CD4-positive, alpha-beta T cell treated with Interleukin-17A for 1 hour (primary cell): ENCODE results near the gene FAM89B.

Experiments used
- DNase-seq: peaks from one replicate; pipeline ENCODE4 v3.0.0-alpha.2; 2020

FAM89B gene

GRCh38 chr11:65539744-65540289 is 32.5 kb upstream of the FAM89B start:
- no peak for DNase-seq

GRCh38 chr11:65540290-65541092 is 31.8 kb upstream of the FAM89B start:
- DNase-seq: peak; percentile 91

- no peak for DNase-seq
Observed at GRCh38 chr11:65541093-65541982, 31.0 kb upstream of the FAM89B start.

- no peak for DNase-seq
Observed at GRCh38 chr11:65542738-65543390, 29.5 kb upstream of the FAM89B start.

GRCh38 chr11:65545853-65546216 is 26.5 kb upstream of the FAM89B start:
- DNase-seq: no peak

GRCh38 chr11:65546217-65546958 is 25.9 kb upstream of the FAM89B start:
- DNase-seq: peak; percentile 98

GRCh38 chr11:65547446-65548125 is 24.8 kb upstream of the FAM89B start:
- peak; percentile 65 for DNase-seq

GRCh38 chr11:65548395-65548794 is 23.9 kb upstream of the FAM89B start:
- no peak for DNase-seq

GRCh38 chr11:65549096-65549495 is 23.2 kb upstream of the FAM89B start:
- DNase-seq: no peak

GRCh38 chr11:65551572-65552387 is 20.6 kb upstream of the FAM89B start:
- DNase-seq: peak; percentile 75

GRCh38 chr11:65552388-65552951 is 19.9 kb upstream of the FAM89B start:
- DNase-seq: no peak

- DNase-seq: peak; percentile 89
Observed at GRCh38 chr11:65553301-65554001, 18.9 kb upstream of the FAM89B start.

- DNase-seq: no peak
Observed at GRCh38 chr11:65554057-65554818, 18.1 kb upstream of the FAM89B start.

- no peak for DNase-seq
Observed at GRCh38 chr11:65554842-65555430, 17.4 kb upstream of the FAM89B start.

GRCh38 chr11:65555693-65556231 is 16.6 kb upstream of the FAM89B start:
- no peak for DNase-seq

GRCh38 chr11:65556470-65557279 is 15.7 kb upstream of the FAM89B start:
- DNase-seq: no peak

- no peak for DNase-seq
Observed at GRCh38 chr11:65557280-65558001, 14.9 kb upstream of the FAM89B start.
